Activated CD4-positive, alpha-beta T cell treated with anti-CD3 and anti-CD28 coated beads, Interleukin-2, amount 50 U/mL, for 1 hour (primary cell): ENCODE data around the gene FMO2.

ENCODE experiments used
- DNase-seq: peaks from one replicate; pipeline ENCODE4 v3.0.0-alpha.2; 2020

The FMO2 gene, protein sequence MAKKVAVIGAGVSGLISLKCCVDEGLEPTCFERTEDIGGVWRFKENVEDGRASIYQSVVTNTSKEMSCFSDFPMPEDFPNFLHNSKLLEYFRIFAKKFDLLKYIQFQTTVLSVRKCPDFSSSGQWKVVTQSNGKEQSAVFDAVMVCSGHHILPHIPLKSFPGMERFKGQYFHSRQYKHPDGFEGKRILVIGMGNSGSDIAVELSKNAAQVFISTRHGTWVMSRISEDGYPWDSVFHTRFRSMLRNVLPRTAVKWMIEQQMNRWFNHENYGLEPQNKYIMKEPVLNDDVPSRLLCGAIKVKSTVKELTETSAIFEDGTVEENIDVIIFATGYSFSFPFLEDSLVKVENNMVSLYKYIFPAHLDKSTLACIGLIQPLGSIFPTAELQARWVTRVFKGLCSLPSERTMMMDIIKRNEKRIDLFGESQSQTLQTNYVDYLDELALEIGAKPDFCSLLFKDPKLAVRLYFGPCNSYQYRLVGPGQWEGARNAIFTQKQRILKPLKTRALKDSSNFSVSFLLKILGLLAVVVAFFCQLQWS

GRCh38 chr1:171185091-171185490 lies at the start of gene FMO2:
FMO2 (plus strand) TSS chr1:171185300; CDS start chr1:171185714, 414 bp downstream.
- DNase-seq: no peak

DNA sequence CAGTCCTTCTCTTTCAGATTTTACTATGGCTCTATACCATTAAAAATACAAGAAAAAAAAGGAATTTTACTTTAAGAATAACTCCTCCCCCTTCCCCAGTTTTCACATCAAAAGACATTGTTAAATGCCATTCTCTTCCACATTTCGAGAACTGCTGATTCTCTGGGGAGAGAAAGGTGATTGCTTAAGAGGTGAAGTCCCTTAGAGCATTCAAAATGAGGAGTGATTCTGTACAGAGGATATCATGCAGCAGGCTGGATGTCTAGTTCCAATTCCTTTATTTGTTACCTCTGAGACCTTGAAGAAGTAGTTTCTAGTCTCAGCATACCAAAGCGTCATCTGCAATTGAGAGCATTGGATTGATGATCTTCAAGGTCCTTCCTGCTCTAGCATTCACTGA lies 47.5 kb upstream of the FMO2 start:
- DNase-seq: no peak

- no peak for DNase-seq
Measured at GRCh38 chr1:171138980-171139379, 46.1 kb upstream of the FMO2 start.

DNA sequence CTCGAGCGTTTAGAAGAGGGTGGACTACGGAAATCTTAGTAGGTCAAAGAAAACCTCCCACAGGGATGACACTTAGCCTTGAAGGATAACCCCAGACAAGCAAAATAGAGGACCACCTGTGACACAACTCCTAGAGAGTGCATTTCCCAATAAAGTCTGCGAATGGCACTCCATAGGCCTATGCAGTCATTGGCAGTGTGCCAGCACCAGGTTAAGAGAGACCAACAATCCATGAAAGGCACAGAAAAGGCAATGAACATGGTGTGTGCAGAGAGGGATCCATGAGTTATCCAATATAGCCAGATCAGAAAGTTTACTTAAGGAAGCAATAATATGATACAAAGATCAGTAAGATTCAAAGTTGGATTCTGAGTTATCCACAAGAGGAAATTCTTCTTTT lies 45.2 kb upstream of the FMO2 start:
- DNase-seq: no peak

- no peak for DNase-seq
Measured at GRCh38 chr1:171140401-171140800, 44.7 kb upstream of the FMO2 start.

DNA sequence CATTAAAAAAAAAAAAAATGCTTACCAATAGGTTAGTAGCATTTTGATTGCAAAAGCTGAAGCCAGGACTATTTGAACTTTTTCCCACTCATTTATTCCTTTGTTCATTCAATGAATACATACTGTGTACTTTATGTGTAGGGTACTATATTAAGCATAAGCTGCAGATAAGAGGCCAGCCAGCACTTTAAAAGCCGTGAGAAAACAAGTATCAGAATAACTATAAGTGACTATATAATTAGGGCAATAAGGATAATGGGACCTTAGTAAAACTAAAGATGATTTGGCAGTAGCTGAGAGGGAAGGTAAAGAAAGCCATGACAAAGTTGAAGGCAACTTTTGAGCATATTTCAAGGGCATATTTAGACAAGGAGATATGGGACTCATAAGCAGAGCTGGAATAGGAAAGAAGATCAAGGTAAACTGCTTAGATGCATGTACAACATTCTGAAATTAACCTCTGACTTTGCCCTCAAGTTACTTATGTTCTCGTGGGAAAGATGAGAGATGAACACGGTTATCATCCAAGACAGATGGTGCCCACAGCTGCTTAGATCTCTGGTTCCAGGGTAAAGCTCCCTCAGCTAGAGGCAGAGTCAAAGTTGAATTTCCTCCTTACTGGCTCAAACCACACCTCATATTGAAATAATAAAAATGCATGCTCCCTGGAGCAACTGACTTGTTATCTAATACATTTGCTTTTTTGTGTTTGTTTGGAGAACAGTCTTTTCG lies 44.0 kb upstream of the FMO2 start:
- DNase-seq: no peak

DNA sequence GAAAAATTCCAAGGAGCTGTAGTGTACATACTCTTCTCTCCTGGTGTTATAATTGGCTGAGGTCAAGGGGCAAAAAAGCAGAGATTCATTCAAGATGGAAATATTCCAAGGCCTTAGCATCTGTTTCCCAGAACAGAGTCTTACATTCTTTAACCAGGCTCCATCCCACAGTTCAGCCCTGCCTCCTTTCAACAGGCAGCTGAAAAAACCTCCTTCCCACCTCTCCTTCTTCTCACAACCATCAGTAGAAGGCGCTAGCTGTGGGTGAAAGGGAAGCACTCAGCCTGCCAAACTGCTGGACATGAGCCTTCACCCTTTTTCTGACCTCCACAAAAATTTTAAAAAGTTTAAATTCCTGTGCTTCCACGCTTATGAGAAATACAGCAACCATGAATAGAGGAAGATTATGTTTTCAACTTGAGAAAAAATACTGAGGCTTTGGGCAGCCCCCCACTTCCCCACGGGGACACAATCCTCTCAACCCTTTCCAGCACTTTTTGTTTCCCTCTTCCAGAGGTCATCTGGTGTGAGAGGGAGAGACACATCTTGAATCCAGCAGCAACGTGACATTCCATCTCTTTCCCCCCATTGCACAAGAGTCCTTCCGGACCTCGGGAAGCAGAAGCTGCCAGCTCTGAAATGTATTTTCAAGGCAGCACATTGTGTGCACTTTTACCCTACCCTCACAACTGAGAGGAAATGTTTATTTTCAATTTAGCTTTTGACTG lies 43.2 kb upstream of the FMO2 start:
- no peak for DNase-seq

DNA sequence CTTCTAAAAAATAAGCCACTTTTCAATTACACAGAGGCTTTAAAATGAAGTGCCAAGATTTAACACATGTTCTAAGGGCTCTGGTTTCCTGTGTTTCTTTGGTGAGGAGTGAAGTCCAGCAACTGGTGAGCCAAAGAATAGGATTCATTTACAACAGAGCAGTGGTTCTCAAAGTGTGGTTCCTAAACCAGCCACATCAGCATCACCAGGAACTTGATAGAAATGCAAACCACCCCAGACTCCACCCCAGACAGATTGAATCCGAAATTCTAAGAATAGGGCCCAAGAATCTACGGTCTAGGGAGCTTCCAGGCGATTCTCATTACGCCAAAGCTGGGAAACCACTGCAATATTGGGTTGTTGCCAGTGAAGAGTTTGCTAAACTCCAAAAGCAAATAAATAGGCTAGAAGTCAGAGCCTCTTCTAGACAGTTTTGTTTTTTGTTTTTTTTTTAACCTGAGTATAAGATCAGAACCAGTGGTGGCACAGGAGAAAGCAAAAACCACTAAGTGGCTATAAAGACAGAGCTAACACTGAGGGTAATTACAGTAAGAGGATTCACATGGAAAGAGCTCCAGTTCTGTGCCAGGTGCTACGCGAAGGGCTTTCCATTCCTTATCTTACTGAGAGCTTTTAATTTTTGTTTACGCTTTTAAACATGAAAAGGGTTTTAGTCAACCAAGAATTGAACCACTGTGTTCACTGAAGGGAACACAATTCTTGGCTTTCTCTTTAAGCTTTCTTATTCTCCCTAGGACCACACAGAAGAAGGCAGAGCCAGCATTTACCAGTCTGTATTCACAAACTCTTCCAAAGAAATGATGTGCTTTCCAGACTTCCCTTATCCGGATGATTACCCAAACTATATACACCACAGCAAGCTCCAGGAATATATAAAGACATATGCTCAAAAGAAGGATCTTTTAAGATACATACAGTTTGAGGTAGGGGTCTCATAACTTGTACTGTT lies 42.4 kb upstream of the FMO2 start:
- DNase-seq: no peak

DNA sequence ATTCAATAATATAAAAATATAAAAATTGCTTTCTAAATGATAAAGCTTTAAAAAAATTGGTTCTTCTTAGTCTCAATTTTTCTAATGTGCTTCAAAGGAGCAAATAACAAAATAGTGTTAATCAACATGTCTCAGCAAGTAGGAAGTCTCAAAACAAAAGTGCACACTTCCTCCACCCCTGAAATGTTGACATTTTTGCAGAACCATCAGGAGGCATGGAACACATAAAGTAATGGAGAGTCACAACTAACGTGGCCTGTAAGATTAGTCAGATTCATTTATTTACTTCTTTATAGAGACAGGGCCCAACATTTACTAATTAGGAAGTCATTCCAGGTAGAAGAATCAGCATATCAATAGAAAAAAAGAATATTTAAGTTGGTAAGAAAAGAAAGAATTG lies 34.9 kb upstream of the FMO2 start:
- DNase-seq: no peak

GRCh38 chr1:171152549-171152948 lies 32.6 kb upstream of the FMO2 start:
- DNase-seq: no peak

- no peak for DNase-seq
Measured at GRCh38 chr1:171155484-171155883, 29.6 kb upstream of the FMO2 start.

DNA sequence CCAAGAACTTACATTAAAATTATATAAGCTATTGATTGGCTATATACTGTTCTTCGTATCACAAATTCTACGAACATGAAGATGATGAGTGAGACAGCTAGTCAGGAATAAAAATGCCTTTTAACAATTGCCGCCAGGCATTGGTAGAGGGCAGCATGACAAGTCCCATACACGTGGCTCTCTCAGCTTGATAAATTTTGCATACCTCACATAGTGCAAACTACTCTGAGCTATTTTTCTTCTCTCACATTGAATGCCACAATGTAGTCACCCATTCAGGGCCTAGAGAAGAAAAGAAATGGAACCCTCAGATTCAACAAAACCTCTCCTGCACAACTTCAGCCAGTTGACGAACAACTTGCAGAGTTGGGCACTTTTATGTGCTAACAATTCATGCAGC lies 27.0 kb upstream of the FMO2 start:
- no peak for DNase-seq

GRCh38 chr1:171158551-171158950 lies 26.5 kb upstream of the FMO2 start:
- DNase-seq: no peak

DNA sequence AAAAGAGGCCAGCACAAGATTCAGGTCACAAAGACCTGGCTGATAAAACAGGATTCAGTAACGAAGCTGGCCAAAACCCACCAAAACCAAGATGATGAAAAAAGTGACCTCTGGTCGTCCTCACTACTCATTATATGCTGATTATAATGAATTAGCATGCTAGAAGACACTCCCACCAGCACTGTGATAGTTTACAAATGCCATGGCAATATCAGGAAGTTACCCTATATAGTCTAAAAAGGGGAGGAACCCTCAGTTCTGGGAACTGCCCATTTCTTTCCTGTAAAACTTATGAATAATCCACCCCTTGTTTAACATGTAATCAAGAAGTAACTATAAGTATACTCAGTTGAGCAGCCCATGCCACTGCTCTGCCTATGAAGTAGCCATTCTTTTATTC lies 26.0 kb upstream of the FMO2 start:
- no peak for DNase-seq

DNA sequence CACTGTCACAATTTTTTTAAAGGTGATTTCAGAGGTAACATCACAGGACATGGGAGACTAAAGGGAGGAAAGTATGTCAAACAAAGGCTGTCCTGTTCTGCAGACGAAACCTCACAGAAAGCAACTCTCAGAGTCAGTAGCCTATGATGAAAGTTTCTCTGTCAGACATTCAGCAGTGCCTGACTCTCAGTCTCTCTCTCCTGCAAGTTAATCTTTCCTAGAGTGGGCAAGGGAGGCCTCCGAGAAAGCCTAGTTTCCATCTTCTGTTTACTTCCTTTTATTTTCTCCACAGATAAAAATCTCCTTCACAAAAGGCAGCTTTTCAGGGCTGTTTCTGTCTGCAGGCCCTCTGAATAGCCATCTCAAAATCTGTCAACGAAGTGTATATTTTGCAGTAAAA lies 24.9 kb upstream of the FMO2 start:
- DNase-seq: no peak

DNA sequence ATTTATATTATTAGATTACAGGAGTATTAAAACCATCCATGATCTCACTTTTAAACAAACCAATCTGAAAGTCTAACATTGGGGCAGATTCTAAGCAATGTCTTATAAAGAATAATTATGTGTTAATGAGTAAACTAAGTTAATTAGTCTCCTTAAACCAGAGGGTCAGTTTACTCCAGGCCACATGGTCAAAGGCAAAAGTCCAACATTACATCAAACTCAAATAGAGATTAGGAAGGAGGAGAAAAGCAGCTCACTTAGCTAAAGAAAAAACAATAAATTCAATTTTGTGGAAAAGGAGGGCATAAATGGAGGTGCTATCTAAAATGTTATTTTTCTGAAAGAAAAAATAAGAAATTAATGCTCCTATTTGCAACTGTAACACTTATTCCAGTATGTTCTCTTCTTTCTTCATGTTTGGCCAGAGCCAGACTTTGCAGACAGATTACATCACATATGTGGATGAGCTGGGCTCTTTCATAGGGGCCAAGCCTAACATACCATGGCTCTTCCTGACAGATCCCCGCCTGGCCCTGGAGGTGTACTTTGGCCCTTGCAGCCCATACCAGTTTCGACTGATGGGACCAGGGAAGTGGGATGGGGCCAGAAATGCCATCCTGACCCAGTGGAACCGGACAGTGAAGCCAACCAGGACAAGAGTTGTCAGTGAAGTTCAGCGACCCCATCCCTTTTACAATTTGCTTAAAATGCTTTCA lies 24.3 kb upstream of the FMO2 start:
- no peak for DNase-seq

- DNase-seq: no peak
Measured at GRCh38 chr1:171161431-171161830, 23.7 kb upstream of the FMO2 start.

DNA sequence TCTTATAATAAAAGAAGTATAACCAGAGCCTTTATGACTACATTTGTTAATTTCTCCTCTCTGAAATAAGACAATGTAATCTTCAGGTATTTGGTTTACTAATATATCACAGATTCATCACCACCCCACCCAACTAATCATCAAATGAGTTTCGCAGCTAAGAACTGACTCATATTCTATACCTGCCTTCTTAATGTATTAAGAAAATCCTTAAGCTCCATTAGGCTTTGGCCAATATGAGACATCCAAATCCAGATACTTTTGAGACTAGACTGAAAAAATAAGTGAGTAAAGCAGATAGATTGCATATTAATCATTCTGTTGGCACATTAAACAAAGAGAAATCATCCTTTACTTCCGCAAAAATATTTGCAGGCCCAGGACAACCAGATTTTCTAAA lies 18.7 kb upstream of the FMO2 start:
- DNase-seq: no peak

- DNase-seq: no peak
Measured at GRCh38 chr1:171167785-171168184, 17.3 kb upstream of the FMO2 start.

- DNase-seq: no peak
Measured at GRCh38 chr1:171172471-171172870, 12.6 kb upstream of the FMO2 start.

DNA sequence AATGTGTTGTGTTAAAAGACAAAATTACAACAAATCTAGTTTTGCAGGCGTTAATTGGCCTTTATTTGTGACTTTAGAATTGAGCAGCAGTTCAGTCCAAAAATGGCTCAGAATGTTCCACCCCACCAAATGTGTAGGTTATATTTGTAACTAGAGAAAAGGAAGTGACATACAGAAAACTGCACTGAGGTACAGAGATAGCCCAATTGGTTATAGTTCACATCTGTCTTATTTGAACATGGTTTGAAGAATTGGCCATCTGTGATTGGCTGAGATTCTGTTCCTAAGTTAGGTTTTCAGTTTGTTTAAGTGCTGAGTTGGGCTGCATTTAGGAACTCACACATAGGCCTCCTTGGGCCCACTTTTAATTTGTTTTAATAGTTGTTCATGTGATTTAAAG lies 12.0 kb upstream of the FMO2 start:
- no peak for DNase-seq
